Endothelial cell of hepatic sinusoid (primary cell): ENCODE measurements around the gene CCDC9.

Experiments
- in situ Hi-C: cut with HindIII; loops from 2 replicates; pipeline ENCODE4 v1.10.0; 2017; ENCODE audit warnings: low sequenced_read_pairs

The CCDC9 gene

DNA sequence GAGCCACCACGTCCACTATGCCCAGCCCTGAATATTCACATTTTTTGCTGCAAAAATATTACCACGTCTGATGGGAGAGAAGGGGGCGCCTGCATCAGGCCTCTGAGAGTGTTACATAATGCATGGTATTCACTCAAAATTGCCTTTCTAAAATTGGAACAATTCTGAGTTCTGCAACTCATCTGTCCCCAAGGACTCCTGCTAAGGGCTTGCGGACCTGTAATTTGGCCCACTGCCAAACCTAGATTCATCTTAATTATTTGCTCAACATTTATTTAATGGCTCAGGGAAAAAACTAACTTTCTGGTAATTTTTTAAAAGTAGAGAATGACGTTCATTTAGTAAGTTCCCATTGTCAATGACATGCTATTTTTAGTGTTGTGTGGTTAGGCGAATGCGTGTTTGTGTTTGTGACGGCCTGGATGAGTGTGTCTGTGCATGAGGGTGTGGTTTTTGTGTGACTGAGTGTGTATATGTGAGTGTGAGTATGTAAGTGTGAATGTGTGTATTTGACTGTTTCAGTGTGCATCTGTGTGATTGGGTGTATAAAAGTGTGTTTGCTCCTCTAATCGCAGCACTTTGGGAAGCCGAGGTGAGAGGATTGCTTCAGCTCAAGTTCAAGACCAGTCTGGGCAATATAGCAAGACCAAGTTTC lies 27.2 kb downstream of the CCDC9 start:
- in situ Hi-C loops = no loop called here

DNA sequence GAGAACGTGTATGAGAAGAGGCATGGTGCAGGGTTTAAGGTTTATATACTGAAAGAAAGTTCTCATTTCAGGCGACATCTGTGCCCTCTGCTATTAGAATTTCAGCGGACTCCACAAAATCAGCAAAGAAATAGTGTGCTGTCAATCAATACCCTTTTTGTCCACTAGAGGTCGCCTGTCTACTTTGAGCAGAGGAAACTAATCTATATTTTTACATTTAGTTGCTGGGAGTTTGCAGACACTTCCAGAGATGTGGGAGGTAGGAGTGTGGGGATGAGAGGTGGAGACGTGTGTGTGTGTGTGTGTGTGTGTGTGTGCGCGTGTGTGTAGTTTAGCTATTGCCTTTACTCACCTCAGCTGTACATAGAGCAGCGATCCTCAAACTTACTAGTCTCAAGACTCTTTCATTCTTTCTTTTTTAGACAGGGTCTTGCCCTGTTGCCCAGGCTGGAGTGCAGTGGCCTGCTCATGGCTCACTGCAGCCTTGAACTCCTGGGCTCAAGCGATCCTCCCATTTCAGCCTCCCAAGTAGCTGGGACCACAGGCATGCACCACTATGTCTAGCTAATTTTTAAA lies 28.1 kb downstream of the CCDC9 start:
- in situ Hi-C loops = no loop called here

DNA sequence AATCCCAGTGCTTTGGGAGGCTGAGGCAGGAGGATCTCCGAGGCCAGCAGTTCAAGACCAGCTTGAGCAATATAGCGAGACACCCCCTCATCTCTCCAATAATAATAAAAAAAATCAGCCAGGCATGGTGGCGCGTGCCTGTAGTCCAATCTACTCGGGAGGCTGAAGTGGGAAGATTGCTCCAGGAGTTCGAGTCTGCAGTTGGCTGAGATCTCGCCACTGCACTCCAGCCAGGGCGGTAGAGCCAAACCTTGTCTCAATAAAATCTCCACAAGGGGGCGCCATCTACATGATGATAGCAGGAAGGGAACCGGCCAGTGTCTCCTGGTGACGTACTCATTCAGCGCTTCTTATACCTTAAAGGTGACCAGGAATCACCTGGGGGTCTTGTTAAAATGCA lies 39.7 kb downstream of the CCDC9 start:
- in situ Hi-C loops = no loop called here

DNA sequence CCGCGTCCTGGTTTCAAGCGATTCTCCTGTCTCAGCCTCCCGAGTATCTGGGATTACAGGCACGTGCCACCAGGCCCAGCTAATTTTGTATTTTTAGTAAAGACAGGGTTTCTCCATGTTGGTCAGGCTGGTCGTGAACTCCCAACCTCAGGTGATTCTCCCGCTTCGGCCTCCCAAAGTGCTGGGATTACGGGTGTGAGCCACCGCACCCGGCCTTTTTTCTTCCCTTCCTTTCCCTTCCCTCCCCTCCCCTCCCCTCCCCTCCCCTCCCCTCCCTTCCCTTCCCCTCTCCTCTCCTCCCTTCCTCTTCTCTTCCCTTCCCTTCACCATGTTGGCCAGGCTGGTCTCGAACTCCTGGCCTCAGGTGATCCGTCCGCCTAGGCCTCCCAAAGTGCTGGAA lies 44.5 kb downstream of the CCDC9 start:
- in situ Hi-C loops = loop anchor here (10.0 kb wide), 1 partner anchor 54 kb away; no protein-coding TSS in a partner anchor

DNA sequence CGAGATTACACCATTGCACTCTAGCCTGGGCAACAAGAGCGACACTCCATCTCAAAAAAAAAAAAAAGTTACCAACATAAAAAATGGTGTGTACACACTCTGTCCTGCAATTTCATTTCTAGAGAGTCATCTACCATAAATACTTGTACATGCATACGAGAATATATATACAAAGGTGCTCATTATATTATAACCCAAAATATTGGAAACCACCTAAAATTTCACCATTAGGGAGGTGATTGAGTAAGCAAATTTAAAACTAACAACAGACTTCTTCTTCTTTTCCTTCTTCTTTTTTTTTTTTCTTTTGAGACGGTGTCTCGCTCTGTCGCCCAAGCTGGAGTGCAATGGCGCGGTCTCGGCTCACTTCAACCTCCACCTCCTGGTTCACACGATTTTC lies 45.9 kb downstream of the CCDC9 start:
- in situ Hi-C loops = loop anchor here (10.0 kb wide), 1 partner anchor 53 kb away; no protein-coding TSS in a partner anchor

DNA sequence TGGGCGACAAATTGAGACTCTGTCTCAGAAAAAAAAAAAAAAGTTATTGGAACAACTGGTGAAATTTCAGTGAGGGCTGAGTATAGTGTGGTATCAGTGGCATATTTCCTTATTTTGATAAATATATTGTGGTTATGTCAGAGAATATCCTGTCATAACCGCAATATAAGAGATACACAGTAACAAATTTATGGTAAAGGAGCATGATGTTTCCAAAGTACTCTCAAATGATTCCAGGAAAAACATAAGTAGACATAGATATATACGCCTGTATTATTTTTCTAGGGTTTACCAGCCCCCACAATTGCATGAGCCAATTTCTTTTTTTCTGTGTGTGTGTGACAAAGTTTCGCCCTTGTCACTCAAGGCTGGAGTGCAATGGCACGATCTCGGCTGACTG lies 47.6 kb downstream of the CCDC9 start:
- in situ Hi-C loops = loop anchor here (10.0 kb wide), 1 partner anchor 51 kb away; no protein-coding TSS in a partner anchor

- in situ Hi-C loops = loop anchor here (10.0 kb wide), 1 partner anchor 49 kb away; no protein-coding TSS in a partner anchor
These were observed 49.0 kb downstream of the CCDC9 start for GRCh38 chr19:47305309-47305751.

DNA sequence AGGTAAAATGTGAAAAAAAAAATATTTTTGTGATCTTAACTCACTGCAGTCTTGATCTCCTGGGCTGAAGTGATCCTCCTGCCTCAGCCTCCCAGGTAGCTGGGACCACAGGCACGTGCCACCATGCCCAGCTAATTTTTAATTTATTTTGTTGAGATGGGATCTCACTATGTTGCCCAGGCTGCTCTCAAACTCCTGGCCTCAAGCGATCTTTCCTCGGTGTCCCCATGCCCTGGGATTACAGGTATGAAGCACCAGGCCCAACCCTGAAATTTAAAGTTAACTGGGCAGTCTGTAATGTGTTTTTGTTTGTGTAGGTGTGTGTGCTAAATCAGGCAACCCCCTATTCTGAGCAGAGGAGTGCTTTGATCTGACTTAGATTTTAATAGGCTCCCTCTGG lies 50.0 kb downstream of the CCDC9 start:
- in situ Hi-C loops = loop anchor here (10.0 kb wide), 1 partner anchor 48 kb away; no protein-coding TSS in a partner anchor

- in situ Hi-C loops = loop anchor here (10.0 kb wide), 1 partner anchor 46 kb away; no protein-coding TSS in a partner anchor
These were observed 52.7 kb downstream of the CCDC9 start for GRCh38 chr19:47309038-47309437.

- in situ Hi-C loops = loop anchor here (10.0 kb wide), 1 partner anchor 45 kb away; no protein-coding TSS in a partner anchor
These were observed 53.3 kb downstream of the CCDC9 start, which contains the start of gene C5AR1 for GRCh38 chr19:47309608-47310007. TSS of gene C5AR1 (plus strand) at chr19:47309861. CDS start at chr19:47309896, 35 bp downstream.

DNA sequence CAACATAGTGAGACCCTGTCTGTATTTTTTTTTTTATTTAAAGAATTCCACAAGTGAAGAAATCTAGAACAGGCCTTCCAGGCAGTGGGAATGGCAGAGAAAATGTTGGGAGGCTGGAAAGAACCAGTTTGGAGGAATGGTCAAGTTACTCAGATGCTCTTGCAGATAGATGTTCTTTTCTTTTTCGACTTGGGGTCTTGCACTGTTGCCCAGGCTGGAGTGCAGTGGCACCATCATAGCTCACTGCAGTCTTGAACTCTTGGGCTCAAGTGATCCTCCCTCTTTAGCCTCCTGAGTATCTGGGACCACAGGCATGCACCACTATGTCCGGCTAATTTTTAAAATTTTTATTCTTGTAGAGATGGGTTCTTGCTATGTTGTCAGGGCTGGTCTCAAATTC lies 54.0 kb downstream of the CCDC9 start:
- in situ Hi-C loops = no loop called here

DNA sequence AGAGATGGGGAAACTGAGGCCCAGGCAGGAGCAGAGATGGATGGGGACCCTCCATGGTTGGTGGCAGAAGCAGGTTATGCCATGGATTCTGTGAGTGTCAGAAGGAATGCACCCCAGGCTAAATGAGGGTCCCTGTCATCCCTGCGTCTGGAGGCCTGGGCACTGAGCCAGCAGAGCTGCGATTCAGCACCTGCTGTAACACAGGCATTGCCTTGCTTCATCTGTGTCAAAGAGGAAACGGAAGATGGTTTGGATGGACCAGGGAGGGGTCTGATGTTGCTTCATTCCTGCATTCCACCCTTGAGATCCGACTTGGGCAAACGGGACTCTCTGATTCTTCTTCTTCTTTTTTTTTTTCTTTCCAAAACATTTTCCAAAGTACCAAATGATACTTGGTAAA lies 54.5 kb downstream of the CCDC9 start:
- in situ Hi-C loops = no loop called here

- in situ Hi-C loops = no loop called here
These were observed 56.2 kb downstream of the CCDC9 start for GRCh38 chr19:47312366-47313006.

DNA sequence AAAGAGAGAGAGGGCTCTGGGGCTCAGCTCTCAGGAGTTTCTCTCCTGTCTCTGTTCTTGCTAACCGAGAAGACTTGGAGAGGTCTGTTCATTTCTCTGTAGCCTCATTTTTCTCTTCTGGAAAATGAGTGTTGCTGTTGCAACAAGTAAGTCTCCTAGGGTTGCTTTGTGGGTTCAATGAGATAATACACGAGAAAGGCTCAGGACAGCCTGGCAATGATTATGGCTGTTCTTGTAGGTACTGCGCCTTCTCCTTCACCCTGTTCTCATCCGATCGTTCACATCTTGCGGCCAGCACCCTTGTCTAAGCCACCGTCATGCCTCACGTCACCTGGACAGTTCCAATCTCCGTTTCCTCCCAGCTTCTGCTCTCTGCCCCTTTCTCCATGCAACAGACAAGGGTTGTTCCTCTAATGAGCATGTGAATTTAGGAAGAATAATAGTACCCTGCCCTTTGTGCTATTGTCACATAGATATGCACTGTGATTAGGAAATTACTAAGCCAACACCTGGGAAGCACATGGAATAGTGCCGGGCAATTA lies 57.5 kb downstream of the CCDC9 start:
- in situ Hi-C loops = no loop called here

DNA sequence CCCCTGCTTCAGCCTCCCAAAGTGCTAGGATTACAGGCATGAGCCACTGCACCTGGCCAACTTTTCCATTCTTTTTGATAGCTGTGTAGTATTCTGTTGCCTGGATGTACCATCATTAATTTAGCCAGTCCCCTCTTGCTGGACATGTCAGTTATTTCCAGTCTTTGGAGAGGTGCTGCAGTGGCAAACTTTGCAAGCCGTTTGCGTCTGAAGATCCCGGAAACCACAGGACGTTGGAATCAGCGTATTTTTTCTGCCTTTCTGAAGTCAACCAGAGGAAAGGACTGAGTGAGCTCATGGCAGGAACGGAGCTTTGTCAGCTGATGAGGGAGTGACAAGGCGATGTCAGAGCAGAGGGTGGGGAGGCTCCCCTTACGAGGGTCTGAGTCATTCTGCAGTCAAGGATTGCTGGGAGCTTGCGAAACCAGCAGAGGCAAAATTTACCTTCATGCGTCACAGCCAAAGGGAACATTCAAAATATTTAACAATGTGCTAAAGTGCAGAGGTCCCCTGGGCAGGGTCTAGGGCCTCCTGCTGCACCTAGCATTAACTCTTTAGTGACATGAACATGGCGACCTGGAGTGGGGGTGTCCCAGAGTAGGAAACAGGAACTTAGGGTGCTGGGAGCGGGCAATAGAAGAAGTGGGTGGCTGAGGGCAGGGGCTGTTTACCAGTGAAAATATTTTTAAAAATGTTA lies 58.9 kb downstream of the CCDC9 start:
- in situ Hi-C loops = no loop called here

GRCh38 chr19:47316513-47316912 lies 60.2 kb downstream of the CCDC9 start:
- in situ Hi-C loops = no loop called here

GRCh38 chr19:47319923-47320871 lies 63.9 kb downstream of the CCDC9 start:
- in situ Hi-C loops = no loop called here
